Activated CD8-positive, alpha-beta memory T cell treated with anti-CD3 and anti-CD28 coated beads for 24 hours (primary cell): Measurements from ENCODE around the gene CRIM1.

Experiments used
- DNase-seq: peaks from one replicate; pipeline ENCODE4 v3.0.0-alpha.2; 2020

CRIM1 gene

DNA sequence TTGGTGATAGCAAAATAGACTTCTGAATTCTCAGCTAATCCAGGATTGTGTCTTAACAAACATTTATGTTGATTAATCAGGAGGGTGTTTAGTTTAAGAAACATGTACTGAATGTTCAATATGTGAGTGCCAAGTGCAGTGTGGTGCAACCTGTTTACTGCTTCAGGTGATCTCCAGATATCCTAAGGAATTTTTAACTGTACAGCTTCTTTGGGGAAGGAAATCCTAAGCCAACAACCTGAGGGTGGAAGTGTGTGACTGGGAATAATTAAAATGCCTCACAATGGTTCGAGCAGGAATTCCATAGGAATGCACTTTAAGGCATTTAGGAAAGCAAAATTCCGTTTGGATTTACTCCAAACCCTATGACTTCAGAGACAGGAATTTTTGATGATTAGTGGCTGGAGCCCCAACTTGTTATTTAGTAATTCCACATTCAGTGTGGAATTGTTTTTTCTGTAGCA lies 16.4 kb downstream of the CRIM1 start:
- no peak for DNase-seq

DNA sequence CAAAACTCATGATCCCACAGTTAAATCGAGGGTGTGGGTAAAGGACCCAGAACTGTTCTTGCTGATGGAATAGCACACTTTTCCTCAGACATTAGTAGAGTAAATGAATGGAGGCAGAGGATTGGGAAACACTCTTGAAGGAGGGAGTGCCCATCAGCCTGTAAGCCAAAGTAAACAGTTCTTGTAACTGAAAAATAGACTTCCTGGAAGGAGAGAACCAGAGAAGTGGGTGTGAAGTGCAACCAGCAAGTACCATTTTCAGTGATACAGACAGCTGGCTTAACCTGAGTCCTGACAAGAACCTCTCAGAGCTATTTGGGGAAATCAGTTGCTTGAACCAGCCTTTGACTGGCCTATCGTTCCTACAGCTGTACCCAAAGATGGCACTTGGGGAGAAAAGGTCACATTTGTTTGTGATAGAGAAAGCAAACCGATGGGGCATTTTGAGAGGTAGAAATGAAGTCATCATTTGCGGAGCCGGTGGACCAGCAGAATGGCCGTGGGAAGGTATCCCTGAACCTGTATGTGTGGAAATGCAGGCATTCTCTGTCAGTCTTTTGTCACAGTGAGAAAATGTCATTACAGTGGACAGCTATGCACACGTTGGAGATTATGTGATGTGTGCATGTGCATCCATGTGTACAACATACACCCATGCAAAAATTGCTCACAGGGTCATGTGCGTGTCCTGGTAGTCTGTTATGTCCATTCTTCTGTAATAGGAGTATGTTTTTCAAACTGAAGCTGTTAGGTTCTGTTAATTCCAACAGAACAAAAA lies 17.8 kb downstream of the CRIM1 start:
- no peak for DNase-seq

GRCh38 chr2:36374585-36374984 lies 19.0 kb downstream of the CRIM1 start:
- no peak for DNase-seq

GRCh38 chr2:36376319-36376765 lies 20.8 kb downstream of the CRIM1 start:
- no peak for DNase-seq

GRCh38 chr2:36376992-36377738 lies 21.6 kb downstream of the CRIM1 start:
- DNase-seq = no peak

- no peak for DNase-seq
These were observed 24.3 kb downstream of the CRIM1 start for GRCh38 chr2:36379710-36380448.

- DNase-seq = no peak
These were observed 25.3 kb downstream of the CRIM1 start for GRCh38 chr2:36380624-36381481.

- no peak for DNase-seq
These were observed 26.4 kb downstream of the CRIM1 start for GRCh38 chr2:36381993-36382392.

DNA sequence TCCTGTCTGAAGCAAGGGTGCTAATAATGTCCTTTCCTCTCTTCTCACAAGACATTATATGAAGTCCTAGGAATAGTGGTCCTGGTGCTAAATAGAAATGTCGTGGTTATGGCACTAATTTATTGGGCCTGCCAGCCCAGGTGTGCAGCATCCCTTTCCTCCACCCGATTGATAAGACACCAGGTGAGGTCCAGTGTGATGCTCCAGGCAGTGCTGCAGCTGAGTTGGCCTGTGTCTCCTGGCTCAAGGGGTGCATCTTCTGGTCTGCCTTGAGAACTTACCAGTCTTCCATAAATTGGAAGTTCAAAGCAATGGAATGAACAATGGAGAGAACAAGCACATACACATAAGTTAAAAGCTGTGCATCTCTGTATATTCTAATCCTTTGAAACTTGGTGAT lies 26.9 kb downstream of the CRIM1 start:
- no peak for DNase-seq

GRCh38 chr2:36383726-36384125 lies 28.1 kb downstream of the CRIM1 start:
- DNase-seq = no peak

DNA sequence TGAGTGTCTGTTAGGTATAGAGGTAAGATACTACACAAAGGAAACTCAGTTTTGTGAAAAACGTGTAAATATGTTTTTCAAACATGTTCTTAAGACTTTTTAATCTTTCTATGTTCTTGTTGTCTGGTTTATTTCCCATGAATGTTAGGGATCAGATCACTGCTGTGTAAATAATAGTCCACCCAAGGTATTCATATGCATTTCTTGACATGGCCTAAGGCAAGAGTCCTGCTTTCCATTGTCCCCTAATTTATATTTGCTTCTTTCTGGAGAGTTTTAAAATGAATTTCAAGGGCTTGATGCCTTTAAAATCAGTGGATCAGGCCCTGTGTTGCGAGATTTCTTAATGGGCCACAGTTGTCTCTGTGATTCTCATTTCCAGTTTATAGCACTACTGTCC lies 28.9 kb downstream of the CRIM1 start:
- DNase-seq = no peak

- DNase-seq = no peak
These were observed 30.0 kb downstream of the CRIM1 start for GRCh38 chr2:36385603-36386002.

GRCh38 chr2:36387258-36387916 lies 31.8 kb downstream of the CRIM1 start:
- DNase-seq = no peak

DNA sequence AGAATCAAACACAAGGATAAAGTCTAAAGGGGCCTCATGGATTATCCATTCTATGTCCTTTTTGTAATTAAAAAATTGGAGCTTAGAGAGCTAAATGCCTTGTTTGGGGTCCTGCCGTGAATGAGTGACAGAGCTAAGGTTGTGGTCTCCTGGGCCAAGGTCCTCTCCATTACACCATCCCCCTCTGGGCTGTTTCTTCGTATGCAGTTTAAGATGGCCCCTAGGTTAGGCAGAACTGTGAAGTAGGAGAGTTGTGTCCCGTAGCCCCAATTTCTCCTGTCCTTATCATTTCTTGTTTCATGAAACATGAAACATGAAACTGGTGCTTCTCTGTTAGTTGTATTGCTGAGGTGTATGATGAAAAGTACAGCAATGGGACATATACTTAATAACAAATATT lies 32.9 kb downstream of the CRIM1 start:
- no peak for DNase-seq

GRCh38 chr2:36389091-36389564 lies 33.5 kb downstream of the CRIM1 start:
- no peak for DNase-seq

DNA sequence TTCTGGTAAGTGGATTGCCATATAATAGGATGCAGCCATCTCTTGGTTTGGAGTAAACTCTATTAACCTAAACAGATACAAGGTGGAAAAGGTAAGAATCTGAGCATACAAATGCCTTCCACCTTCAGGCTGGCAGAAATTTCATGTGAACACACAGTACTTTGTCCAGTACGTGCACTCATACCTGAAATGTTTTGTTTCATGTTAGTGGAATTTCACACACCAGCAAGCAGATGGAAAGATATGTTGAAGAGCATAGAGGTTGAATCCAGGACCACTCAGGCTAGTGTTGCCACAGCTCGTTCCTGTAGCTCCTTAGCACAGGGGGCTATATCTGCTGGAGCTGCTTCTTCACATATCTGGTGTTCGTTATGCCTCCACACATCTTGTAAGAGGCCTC lies 34.0 kb downstream of the CRIM1 start:
- DNase-seq = no peak

GRCh38 chr2:36392571-36393255 lies 37.1 kb downstream of the CRIM1 start:
- no peak for DNase-seq

DNA sequence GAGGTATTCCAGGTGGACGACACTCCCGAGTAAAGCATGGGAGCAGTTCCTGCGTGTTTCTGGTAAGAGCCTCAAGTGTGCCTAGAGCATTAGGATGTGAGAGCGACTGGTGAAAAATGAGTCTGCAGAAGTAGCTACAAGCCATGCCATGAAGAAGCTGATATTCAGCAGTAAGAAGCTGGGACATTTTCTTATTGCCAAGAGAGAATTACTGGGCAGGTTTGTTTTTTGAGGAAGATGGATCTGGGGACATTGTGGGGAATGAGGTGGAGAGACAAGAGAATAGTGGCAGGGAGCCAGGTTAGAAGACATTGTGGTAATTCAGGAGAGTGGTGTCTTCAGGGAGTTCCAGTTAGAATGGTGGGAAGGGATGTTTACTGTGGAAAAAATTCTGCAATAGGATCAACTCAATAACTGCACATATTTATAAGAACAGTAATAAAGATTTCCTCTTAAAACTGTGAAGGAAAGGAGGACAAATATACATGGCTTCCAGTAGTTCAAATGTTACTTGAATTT lies 38.2 kb downstream of the CRIM1 start:
- no peak for DNase-seq

DNA sequence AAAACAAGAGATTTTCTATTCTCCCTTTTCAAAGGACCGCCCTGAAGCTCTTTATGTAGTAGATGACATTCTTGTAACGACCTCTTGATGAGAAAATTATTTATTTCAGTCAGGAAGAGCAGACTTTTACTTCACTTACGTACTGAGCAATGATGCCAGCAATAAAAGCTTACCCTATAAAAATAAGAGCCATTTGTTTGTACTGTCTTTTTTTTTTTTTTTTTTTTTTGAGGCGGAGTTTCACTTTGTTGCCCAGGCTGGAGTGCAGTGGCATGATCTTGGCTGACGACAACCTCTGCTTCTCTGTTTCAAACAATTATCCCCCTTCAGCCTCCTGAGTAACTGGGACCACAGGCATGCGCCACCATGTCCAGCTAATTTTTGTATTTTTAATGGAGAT lies 39.2 kb downstream of the CRIM1 start:
- DNase-seq = no peak

- DNase-seq = no peak
These were observed 40.3 kb downstream of the CRIM1 start for GRCh38 chr2:36395866-36396265.
